Right lung (tissue), 10 donors: Measurements from ENCODE around the gene FOXC2. TPM values are rescaled to one million over a fixed set of nuclear protein-coding genes. Genes with fewer than 3 reads are reported as not detected.
A peak's percentile ranks its signal among the peaks of the same experiment; 100 is the strongest.

Experiments
- DNase-seq, 2 donors: peaks; one replicate each; pipeline ENCODE4 v3.0.0-alpha.2; 2013
- long read RNA-seq, 8 donors: transcript quantifications; one replicate each; lab custom pipeline, GENCODE V29; 2026
- polyA plus RNA-seq, 5 donors: library from polyadenylated mRNA; unstranded; fragments of 120-200 nt; gene quantifications; one replicate each; pipeline versions ENCODE4 v1.2.1 to v1.2.3, GENCODE V29; 2013; ENCODE audit warnings: inconsistent platforms in 1 of 5, low replicate concordance in 1 of 5; ENCODE audit not compliant: insufficient read length in 5 of 5, insufficient read depth in 1 of 5

The FOXC2 gene
- under 1 TPM; 0.31 to 0.95 (median 0.72) TPM for polyA plus RNA-seq
- long read RNA-seq, donor 1, partial matches to known transcripts = 0 of 4 reads
- long read RNA-seq, donor 1, other reads (novel, unspliced or antisense) = 0 of 4 reads
- long read RNA-seq, donor 2 = 0 reads
- long read RNA-seq, donor 3, partial matches to known transcripts = 0 of 5 reads
- long read RNA-seq, donor 3, other reads (novel, unspliced or antisense) = 0 of 5 reads
- long read RNA-seq, donor 4 = 0 reads
- long read RNA-seq, donor 5 = 0 reads
- long read RNA-seq, donor 6 = 0 reads
- long read RNA-seq, donor 7 = 0 reads
- long read RNA-seq, donor 8, partial matches to known transcripts = 0 of 1 reads
- long read RNA-seq, donor 8, other reads (novel, unspliced or antisense) = 0 of 1 reads

- DNase-seq = peak; percentile 85 to 89
These were observed at the start of gene FOXC2 for GRCh38 chr16:86566601-86566965. FOXC2 (plus strand) TSS chr16:86566829; CDS start chr16:86567336, 507 bp downstream.

GRCh38 chr16:86517033-86517432 is 49.6 kb upstream of the FOXC2 start:
- DNase-seq = no peak

- peak in 1 of 2 donors; percentile 74 for DNase-seq
These were observed 48.9 kb upstream of the FOXC2 start for GRCh38 chr16:86517652-86518258.

- no peak for DNase-seq
These were observed 47.5 kb upstream of the FOXC2 start for GRCh38 chr16:86519007-86519648.

DNA sequence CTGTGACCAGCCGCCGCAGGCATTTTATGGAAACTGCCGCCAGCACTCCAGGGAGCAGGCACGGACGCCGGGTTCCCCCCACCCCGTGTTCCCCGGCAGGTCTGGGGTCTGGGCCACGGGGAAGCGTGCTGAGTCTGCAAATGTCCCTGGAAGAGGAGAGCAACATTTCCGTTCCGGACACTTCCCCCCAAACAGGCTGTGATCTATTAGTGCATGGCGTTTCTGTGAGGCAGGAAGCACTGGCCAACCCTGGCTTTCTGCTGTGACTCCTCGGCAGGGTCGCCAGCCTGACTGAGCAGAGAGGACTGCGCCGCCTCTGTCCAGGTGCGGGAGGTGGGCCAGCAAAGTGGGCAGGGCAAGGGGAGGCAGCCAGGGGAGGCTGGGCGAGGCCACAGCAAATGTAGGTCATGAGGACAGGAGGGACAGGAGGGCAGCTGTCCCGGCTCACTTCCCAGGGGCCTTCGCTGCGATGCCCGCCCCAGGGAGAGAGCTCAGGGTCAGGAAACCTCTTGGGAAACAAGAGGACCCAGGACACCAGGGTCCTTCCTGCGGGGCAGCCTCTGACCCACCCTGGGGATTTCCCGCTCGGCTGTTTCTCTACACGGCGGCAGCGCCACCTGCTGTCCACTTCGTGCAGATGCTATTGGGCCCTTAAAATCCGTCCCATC is 46.8 kb upstream of the FOXC2 start:
- DNase-seq = no peak

- no peak for DNase-seq
These were observed 46.1 kb upstream of the FOXC2 start for GRCh38 chr16:86520317-86521210.

DNA sequence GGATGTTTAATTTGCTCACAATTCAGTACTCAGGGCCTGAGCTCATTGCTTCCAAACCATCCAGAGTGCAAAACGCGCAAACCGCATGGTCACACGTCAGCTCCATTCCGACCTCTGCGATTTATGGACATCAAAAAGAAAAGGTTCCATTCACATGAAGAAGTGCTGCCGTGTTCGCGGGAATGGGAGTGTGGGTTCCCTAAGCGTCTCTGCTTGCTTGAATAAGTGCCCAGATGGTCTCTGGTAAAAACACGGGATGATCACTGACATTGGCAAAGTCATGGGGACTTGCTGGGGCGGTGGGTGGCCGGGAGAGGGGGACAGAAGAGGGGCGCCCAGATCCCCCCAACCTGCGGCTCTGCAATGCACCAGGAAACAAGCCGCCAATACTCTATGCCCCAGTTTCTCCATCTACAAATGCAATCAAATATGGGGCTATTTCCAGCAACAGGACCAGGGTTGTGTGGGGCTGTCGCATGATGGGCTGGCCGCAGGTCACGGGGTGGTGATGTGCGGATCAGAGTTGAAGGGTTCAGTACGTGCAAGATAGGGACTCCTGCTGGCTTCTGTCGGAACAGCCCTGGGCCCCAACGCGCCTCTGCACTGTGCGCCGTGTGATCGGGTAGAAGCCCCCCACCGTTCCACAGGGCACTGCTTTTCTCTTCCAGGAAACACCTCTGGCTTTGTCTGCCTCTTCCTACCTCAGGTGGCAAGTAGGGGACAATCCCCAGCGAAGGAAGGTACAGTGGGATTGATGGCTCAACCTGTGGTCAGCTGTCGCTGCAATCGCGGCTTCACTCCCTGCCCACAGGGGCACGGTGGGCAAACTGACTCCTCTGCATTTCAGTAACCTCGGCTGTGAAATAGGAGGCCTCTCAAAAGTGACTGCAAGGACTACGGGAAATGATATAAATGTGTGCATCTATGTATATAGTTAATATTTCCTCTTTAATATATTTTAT is 45.1 kb upstream of the FOXC2 start:
- no peak for DNase-seq

GRCh38 chr16:86522634-86523033 is 44.0 kb upstream of the FOXC2 start:
- DNase-seq = no peak

DNA sequence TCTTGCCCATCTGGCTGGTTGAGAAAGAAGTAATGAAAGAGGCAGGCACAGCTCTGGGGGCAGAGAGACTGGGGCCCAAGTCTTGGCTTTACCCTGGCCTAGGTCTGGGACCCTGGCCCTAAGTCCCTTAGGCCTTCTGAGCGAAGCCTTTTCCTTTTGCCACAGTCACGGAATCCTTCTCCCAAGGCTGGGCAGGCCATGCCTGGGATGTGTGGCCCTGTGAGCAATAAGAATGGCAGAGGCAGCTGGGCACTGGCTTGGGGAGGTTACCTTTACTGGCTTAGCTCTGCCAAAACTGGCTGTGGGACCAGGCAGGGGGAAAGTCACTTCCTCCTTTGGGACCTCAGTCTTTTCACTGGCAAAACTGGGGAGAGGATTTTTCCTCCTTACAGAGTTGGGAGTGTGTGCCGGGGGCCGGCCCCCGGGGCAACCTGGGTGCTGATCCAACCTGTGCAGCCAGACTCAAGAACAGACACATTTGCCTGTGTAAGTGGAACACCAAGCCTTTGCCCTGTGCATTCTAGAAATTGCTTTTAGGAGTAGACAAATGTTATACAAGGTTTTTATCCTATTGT is 43.4 kb upstream of the FOXC2 start:
- no peak for DNase-seq

- no peak for DNase-seq
These were observed 42.6 kb upstream of the FOXC2 start for GRCh38 chr16:86524029-86524428.

DNA sequence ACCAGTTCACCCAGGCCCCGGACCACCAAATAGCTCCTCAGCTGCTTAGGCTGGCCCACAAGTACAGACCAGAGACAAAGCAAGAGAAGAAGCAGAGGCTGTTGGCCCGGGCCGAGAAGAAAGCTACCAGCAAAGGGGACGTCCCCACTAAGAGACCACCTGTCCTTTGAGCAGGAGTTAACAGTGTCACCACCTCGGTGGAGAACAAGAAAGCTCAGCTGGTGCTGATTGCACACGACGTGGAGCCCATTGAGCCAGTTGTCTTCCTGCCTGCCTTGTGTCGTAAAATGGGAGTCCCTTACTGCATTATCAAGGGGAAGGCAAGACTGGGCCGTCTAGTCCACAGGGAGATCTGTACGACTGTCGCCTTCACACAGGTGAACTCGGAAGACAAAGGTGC is 40.9 kb upstream of the FOXC2 start:
- DNase-seq = no peak

DNA sequence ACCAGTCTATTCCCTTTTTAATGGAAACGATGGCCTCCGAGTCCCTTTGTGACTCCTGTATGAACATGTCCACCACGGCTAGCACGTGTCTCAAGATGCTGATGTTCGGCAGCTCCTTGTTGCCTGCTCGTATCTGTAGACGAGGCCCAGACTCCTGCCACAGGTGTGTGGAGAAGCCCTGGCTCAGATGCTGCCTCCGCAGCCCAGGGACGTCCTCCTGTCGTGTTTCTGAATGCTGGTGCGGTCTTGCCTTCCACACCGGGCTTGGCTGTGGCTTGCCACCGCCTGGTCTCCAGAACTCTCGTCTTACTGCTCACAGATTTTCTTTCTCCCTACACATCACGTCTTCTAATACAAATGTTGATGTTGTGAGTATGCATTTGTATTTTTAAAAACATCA is 39.3 kb upstream of the FOXC2 start:
- DNase-seq = no peak

- no peak for DNase-seq
These were observed 38.3 kb upstream of the FOXC2 start for GRCh38 chr16:86528061-86528929.

- no peak for DNase-seq
These were observed 37.5 kb upstream of the FOXC2 start for GRCh38 chr16:86529160-86529559.

DNA sequence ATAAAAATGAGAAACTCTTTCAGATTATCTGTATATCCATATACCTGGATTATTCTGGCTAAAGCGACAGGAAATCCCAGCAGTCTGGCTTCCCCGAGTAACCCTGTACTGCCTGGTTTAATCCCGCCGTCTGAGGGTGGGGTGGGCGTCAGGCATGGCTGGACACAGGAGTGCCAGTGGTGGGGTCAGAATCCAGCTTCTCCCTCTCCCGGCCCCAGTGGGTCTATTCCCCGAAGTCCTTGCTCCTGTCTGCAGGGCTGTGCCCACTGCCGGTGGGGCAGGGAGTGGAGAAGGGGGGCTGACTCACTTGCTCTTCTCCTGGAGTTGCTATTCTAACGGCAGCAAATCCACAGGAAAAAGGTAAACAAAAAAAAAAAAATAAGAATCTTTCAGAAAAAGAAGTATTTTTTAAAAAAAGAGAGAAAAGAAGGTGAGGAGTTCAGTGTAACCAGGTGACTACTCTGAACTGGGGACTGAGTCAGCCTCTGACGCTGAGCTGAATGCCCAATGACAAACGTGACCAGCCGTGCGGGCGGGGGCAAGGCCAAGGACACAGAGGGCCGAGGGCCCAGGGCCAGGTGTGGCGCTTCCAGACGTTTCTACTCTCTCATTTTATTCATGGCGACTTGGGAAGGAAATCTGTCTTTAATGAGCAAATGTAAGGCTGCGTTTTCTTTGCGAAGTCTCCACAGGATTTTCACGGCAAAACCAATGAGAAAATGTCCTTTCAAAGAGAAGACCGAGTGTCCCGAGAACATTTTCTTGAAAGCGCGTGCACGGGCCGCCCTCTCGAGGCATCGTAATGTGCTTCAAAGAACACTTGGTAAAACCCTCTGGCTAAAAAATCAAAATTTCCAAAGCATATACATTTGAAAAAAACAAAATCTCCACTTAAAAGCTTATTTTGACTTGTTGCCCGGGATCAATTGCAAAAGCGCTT is 36.1 kb upstream of the FOXC2 start:
- DNase-seq = no peak

DNA sequence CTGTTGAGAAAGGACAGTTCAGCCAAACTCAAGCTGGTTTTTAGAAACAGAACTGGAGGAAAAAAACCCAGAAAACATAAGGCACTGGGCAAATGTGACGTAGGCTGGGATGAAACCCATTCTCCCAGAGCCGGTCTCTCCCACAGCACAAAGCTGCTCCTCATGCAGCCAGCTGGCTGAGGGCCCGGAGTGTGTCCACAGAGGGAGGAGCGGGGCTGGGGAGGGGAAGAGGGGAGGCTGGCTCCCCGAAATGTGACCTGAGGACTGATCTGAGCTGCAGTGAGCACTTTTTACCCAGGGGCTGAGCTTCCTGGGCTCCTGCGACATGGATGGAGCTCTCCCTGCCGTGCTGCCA is 35.5 kb upstream of the FOXC2 start:
- peak; percentile 85 to 87 for DNase-seq
